Neural cell (in vitro differentiated cells): ENCODE data around the gene PRLH. TPM values are rescaled to one million over a fixed set of nuclear protein-coding genes. Genes with fewer than 3 reads are reported as not detected.

Source experiments
- H2AFZ ChIP-seq: fragments of 200-600, 300-800 bp; sonication (generic), shearing (Covaris generic); 2 replicates; pipeline ENCODE4 v1.6.0; 2014; ENCODE audit warnings: low read depth, mild to moderate bottlenecking, antibody characterized with exemption, low read length, moderate library complexity
- H3F3A ChIP-seq: fragments of 200-600 bp; shearing (Covaris generic); 2 replicates; pipeline ENCODE4 v1.6.1; 2016; ENCODE audit warnings: mild to moderate bottlenecking, moderate library complexity, mixed read lengths, antibody characterized with exemption, low read length; ENCODE audit not compliant: insufficient read depth, poor library complexity, severe bottlenecking
- H3K27ac ChIP-seq: fragments of 200-600, 300-800 bp; sonication (generic), shearing (Covaris generic); 2 replicates; pipeline ENCODE4 v1.5.1; 2014; ENCODE audit warnings: mild to moderate bottlenecking, low read length, moderate library complexity
- H3K27me3 ChIP-seq: fragments of 300-800, 200-600 bp; sonication (generic), shearing (Covaris generic); 2 replicates; pipeline ENCODE4 v1.6.0; 2014; ENCODE audit warnings: mild to moderate bottlenecking, low read depth, low read length, moderate library complexity; ENCODE audit not compliant: insufficient read depth
- H3K36me3 ChIP-seq: fragments of 300-800, 200-600 bp; sonication (generic), shearing (Covaris generic); 2 replicates; pipeline ENCODE4 v1.5.1; 2014; ENCODE audit warnings: mild to moderate bottlenecking, antibody characterized with exemption, low read length, moderate library complexity; ENCODE audit not compliant: insufficient read depth
- H3K4me2 ChIP-seq: fragments of 300-800, 200-600 bp; sonication (generic), shearing (Covaris generic); 2 replicates; pipeline ENCODE4 v1.6.0; 2014; ENCODE audit warnings: mild to moderate bottlenecking, low read length
- H3K4me3 ChIP-seq: fragments of 300-800, 200-600 bp; sonication (generic), shearing (Covaris generic); 2 replicates; pipeline ENCODE4 v1.5.1; 2014; ENCODE audit warnings: mild to moderate bottlenecking, low read length, moderate library complexity
- H3K79me2 ChIP-seq: fragments of 200-600 bp; shearing (Covaris generic); replicated peaks from 2 replicates; pipeline ENCODE4 v1.6.0; 2014; ENCODE audit warnings: mild to moderate bottlenecking, low read length, moderate library complexity; ENCODE audit not compliant: insufficient read depth
- H3K9ac ChIP-seq: fragments of 300-800, 200-600 bp; sonication (generic), shearing (Covaris generic); 2 replicates; pipeline ENCODE4 v1.6.1; 2016; ENCODE audit warnings: mild to moderate bottlenecking, low read length, mixed read lengths
- H3K9me2 ChIP-seq: fragments of 200-600 bp; shearing (Covaris generic); 2 replicates; pipeline ENCODE4 v1.6.1; 2016; ENCODE audit warnings: mild to moderate bottlenecking, low read length, mixed read lengths; ENCODE audit not compliant: insufficient read depth
- H3K9me3 ChIP-seq: fragments of 200-600, 300-800 bp; sonication (generic), shearing (Covaris generic); 2 replicates; pipeline ENCODE4 v1.6.1; 2016; ENCODE audit warnings: mild to moderate bottlenecking, mixed run types, low read length, moderate library complexity, mixed read lengths
- H4K20me1 ChIP-seq: fragments of 200-600 bp; shearing (Covaris generic); 2 replicates; pipeline ENCODE4 v1.6.1; 2016; ENCODE audit warnings: mild to moderate bottlenecking, mixed run types; ENCODE audit not compliant: insufficient read depth
- CTCF ChIP-seq: fragments of 450-650 bp; IDR thresholded peaks from 2 replicates; pipeline ENCODE4 v1.5.1; 2014; ENCODE audit warnings: antibody characterized with exemption, mild to moderate bottlenecking, moderate library complexity; ENCODE audit not compliant: poor library complexity, severe bottlenecking
- EP300 ChIP-seq: fragments of 450-650 bp; conservative IDR thresholded peaks from 2 replicates; pipeline ENCODE4 v1.6.1; 2014; ENCODE audit warnings: antibody characterized with exemption, mild to moderate bottlenecking, moderate library complexity; ENCODE audit not compliant: poor library complexity, severe bottlenecking
- EZH2 ChIP-seq: fragments of 200-600, 300-800 bp; shearing (Covaris generic), sonication (generic); IDR thresholded peaks from 2 replicates; pipeline ENCODE4 v1.6.1; 2014; ENCODE audit warnings: antibody characterized with exemption, low read length, borderline replicate concordance, mild to moderate bottlenecking; ENCODE audit not compliant: insufficient read depth, poor library complexity, severe bottlenecking
- MXI1 ChIP-seq: fragments of 450-650 bp; conservative IDR thresholded peaks from 2 replicates; pipeline ENCODE4 v1.6.1; 2014; ENCODE audit warnings: antibody characterized with exemption, mild to moderate bottlenecking; ENCODE audit not compliant: poor library complexity, severe bottlenecking
- POLR2AphosphoS5 ChIP-seq: IDR thresholded peaks from 2 replicates; pipeline ENCODE4 v1.6.1; 2012
- RAD21 ChIP-seq: fragments of 450-650 bp; conservative IDR thresholded peaks from 2 replicates; pipeline ENCODE4 v1.6.1; 2014; ENCODE audit warnings: antibody characterized with exemption, mild to moderate bottlenecking, moderate library complexity
- SMC3 ChIP-seq: fragments of 450-650 bp; conservative IDR thresholded peaks from 2 replicates; pipeline ENCODE4 v1.6.1; 2014; ENCODE audit warnings: antibody characterized with exemption, mild to moderate bottlenecking, moderate library complexity; ENCODE audit not compliant: poor library complexity
- TAF1 ChIP-seq: IDR thresholded peaks from 2 replicates; pipeline ENCODE4 v1.6.1; 2012; ENCODE audit warnings: low read depth
- polyA plus RNA-seq: library from polyadenylated mRNA; depleted of rRNA; stranded (reverse); fragments of >200 nt; gene quantifications from 2 replicates; pipeline ENCODE4 v1.2.3, GENCODE V29; 2014
- TF ChIP-seq, protein P1 (sequence below): IDR thresholded peaks from 2 replicates; pipeline ENCODE4 v1.6.1; 2012; ENCODE audit warnings: borderline replicate concordance

PRLH gene
- polyA plus RNA-seq, 1 donor from 2014 or later, result not detected

DNA sequence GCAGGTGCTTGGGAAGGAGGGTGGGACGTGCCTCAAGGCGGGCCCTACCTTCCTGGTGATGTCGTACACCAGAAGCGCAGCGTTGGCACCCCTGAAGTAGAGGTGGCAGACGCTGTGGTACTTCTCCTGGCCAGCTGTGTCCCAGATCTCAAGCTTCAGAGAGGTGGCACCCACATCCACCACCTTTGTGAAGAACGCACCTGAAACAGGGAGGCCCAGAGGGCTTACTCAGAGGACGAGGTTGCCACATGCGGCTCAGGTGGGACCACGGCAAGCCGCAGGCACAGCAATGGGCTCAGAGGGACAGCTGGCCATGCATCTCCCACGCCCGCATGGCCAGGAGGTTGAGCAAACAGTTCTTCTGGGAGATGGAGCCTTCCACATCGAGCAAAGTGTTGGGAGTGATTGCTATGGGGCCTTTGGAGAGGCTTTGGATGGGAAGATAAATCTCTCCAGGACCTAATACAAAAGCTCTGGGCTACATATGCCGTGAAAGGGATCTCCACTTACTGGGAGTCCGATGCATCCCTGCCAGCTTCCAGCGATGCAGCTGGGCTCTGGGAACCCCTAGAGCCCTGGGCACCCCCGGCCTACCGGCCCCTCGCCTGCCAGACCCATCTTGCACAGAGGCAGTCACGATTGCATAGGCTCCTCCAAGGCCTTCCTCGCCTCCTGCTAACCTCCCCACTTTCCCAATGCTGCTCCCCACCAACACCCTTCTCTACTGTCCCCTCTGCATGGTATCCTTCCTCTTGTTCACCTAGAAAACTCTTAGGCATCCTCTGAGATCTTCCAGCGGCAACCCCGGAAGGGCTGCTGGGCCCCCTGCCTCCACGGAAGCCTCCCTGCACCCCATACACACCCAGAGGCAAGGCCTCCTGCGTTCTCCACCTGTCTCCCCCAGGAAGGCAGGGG lies 11.8 kb downstream of the PRLH start:
- H3K27ac ChIP-seq, result no peak overlapping the region
- no peak for TF ChIP-seq EP300
- TF ChIP-seq, protein P1, sequence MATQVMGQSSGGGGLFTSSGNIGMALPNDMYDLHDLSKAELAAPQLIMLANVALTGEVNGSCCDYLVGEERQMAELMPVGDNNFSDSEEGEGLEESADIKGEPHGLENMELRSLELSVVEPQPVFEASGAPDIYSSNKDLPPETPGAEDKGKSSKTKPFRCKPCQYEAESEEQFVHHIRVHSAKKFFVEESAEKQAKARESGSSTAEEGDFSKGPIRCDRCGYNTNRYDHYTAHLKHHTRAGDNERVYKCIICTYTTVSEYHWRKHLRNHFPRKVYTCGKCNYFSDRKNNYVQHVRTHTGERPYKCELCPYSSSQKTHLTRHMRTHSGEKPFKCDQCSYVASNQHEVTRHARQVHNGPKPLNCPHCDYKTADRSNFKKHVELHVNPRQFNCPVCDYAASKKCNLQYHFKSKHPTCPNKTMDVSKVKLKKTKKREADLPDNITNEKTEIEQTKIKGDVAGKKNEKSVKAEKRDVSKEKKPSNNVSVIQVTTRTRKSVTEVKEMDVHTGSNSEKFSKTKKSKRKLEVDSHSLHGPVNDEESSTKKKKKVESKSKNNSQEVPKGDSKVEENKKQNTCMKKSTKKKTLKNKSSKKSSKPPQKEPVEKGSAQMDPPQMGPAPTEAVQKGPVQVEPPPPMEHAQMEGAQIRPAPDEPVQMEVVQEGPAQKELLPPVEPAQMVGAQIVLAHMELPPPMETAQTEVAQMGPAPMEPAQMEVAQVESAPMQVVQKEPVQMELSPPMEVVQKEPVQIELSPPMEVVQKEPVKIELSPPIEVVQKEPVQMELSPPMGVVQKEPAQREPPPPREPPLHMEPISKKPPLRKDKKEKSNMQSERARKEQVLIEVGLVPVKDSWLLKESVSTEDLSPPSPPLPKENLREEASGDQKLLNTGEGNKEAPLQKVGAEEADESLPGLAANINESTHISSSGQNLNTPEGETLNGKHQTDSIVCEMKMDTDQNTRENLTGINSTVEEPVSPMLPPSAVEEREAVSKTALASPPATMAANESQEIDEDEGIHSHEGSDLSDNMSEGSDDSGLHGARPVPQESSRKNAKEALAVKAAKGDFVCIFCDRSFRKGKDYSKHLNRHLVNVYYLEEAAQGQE, result no peak
- TF ChIP-seq RAD21, result no peak
- no peak for TF ChIP-seq CTCF
- TF ChIP-seq TAF1, result no peak
- TF ChIP-seq EZH2, result no peak
- no peak for TF ChIP-seq POLR2AphosphoS5
- no peak for TF ChIP-seq SMC3
- TF ChIP-seq MXI1, result no peak
- no peaks in the 10 kb centered on the region for H3K9me2 ChIP-seq
- H3F3A ChIP-seq, result no peaks in the 10 kb centered on the region
- no peak overlapping the region for H3K9ac ChIP-seq
- no peak overlapping the region for H3K4me3 ChIP-seq
- no peaks in the 10 kb centered on the region for H3K27me3 ChIP-seq
- H3K9me3 ChIP-seq, result no peaks in the 10 kb centered on the region
- no peaks in the 10 kb centered on the region for H3K79me2 ChIP-seq
- H3K36me3 ChIP-seq, result no peaks in the 10 kb centered on the region
- no peaks in the 10 kb centered on the region for H4K20me1 ChIP-seq
- no peak overlapping the region for H2AFZ ChIP-seq
- H3K4me2 ChIP-seq, result no peak overlapping the region

- H3K36me3 ChIP-seq, result no peaks in the 10 kb centered on the region
- TF ChIP-seq, protein P1, result no peak
- TF ChIP-seq MXI1 (no peak), CTCF (no peak), EP300 (no peak), SMC3 (no peak), RAD21 (no peak), TAF1 (no peak), POLR2AphosphoS5 (no peak), EZH2 (no peak)
- no peak overlapping the region for H3K9ac ChIP-seq
Measured at GRCh38 chr2:237581326-237581725, 15.0 kb downstream of the PRLH start.

More at GRCh38 chr2:237581326-237581725, 15.0 kb downstream of the PRLH start:
- no peak overlapping the region for H3K4me3 ChIP-seq
- H4K20me1 ChIP-seq, result no peaks in the 10 kb centered on the region
- no peaks in the 10 kb centered on the region for H3K79me2 ChIP-seq
- no peak overlapping the region for H3K4me2 ChIP-seq
- H3F3A ChIP-seq, result no peaks in the 10 kb centered on the region
- no peaks in the 10 kb centered on the region for H3K27me3 ChIP-seq
- H3K27ac ChIP-seq, result no peak overlapping the region
- no peaks in the 10 kb centered on the region for H3K9me3 ChIP-seq
- H3K9me2 ChIP-seq, result no peaks in the 10 kb centered on the region
- H2AFZ ChIP-seq, result no peak overlapping the region
